Transverse colon (tissue), 4 donors: ENCODE results near the gene VSTM2L. TPM values are rescaled to one million over a fixed set of nuclear protein-coding genes. Genes with fewer than 3 reads are reported as not detected.

Experiments used
- DNase-seq: peaks from one replicate; pipeline ENCODE4 v3.0.0-alpha.2; 2019
- H3K27ac ChIP-seq, 4 donors: fragments of 200-600 bp; sonication (generic); 2 replicates each; pipeline ENCODE4 v1.5.1; 2016 to 2018; ENCODE audit warnings: inconsistent platforms in 4 of 4
- H3K27me3 ChIP-seq: fragments of 200-600 bp; sonication (generic); 2 replicates; pipeline ENCODE4 v1.5.1; 2017; ENCODE audit warnings: inconsistent platforms
- H3K36me3 ChIP-seq, 4 donors: fragments of 200-600 bp; sonication (generic); 2 replicates each; pipeline ENCODE4 v1.5.1; 2017 to 2019; ENCODE audit warnings: inconsistent platforms in 4 of 4
- H3K4me1 ChIP-seq, 4 donors: fragments of 200-600 bp; sonication (generic); 2 replicates each; pipeline ENCODE4 v1.5.1; 2017 to 2020; ENCODE audit warnings: inconsistent platforms in 4 of 4
- H3K4me3 ChIP-seq, 4 donors: fragments of 200-600 bp; sonication (generic); 1 replicate in 1 of 4; 2 replicates in 3 of 4; pipeline versions ENCODE4 v1.5.1 to v1.6.1; 2017 to 2019; ENCODE audit warnings: inconsistent platforms in 4 of 4
- H3K9me3 ChIP-seq, 2 donors: fragments of 200-600 bp; sonication (generic); 2 replicates each; pipeline ENCODE4 v1.5.1; 2017 to 2019; ENCODE audit warnings: inconsistent platforms in 2 of 2
- EP300 ChIP-seq: sonication (generic); formaldehyde crosslinking; IDR thresholded peaks from one replicate; pipeline ENCODE4 v1.6.1; 2017; ENCODE audit warnings: antibody characterized with exemption, low read depth
- POLR2A ChIP-seq: fragments of 450-650 bp; IDR thresholded peaks from one replicate; pipeline ENCODE4 v1.6.1; 2016; ENCODE audit warnings: antibody characterized with exemption, mild to moderate bottlenecking, moderate library complexity
- POLR2AphosphoS5 ChIP-seq, 3 donors: sonication (generic); formaldehyde crosslinking; IDR thresholded peaks; one replicate each; pipeline ENCODE4 v1.6.1; 2016; ENCODE audit warnings: antibody characterized with exemption in 3 of 3
- WGBS, 2 donors: methylation state at CpG; one replicate each; pipeline ENCODE4 v1.1.5; 2018; ENCODE audit warnings: low coverage in 1 of 2; 5-methylcytosine and 5-hydroxymethylcytosine counted together
- in situ Hi-C, 4 donors: fragments of 200-750 bp; cut with MboI; loops; one replicate each; pipeline versions ENCODE4 v1.15.0 to v1.15.1; 2017; ENCODE audit warnings: low sequenced_read_pairs in 3 of 4, low pct_ligation_motif_present in 1 of 4, low pct_unique_long_range_greater_than_20kb in 1 of 4
- intact Hi-C: fragments of 100-400 bp; cut with DNase I; formaldehyde crosslinking; loops from one replicate; pipeline ENCODE4 v1.15.1; 2023; ENCODE audit warnings: low total_unique reads
- total RNA-seq, 4 donors: library from RNA; depleted of rRNA; stranded (reverse); fragments of >200 nt; gene quantifications; one replicate each; pipeline ENCODE4 v1.1.0, GENCODE V29; 2016
- TF ChIP-seq, protein P1 (sequence below), 5 experiments: fragments of 200-600 bp in 3 of 5; fragments of 450-650 bp in 2 of 5; sonication (generic) in 3 of 5; IDR thresholded peaks; 1 replicate in 2 of 5; 2 replicates in 3 of 5; pipeline ENCODE4 v1.5.1; 2016 to 2017; ENCODE audit warnings: antibody characterized with exemption in 5 of 5, inconsistent platforms in 3 of 5, mild to moderate bottlenecking in 2 of 5, moderate library complexity in 1 of 5

VSTM2L gene
- total RNA-seq, 4 donors from 2014 or later = 3.0 to 6.6 (median 3.0) TPM; not detected in 1

DNA sequence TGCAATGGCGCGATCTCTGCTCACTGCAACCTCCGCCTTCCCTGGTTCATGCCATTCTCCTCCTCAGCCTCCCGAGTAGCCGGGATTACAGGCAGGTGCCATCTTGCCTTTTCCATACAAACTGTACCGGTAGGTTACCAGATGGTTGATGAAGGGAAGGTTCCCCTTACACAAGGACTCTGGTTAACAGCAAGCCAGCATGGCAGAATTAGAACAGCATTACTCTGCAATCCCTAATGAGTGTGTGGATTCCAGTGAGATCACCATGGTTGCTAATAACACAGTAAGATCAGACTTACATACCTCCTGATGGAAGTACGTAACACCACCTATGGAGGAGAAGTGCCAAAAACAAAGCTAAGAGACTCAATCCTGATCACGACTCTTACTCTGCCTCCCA is 78.6 kb downstream of the VSTM2L start:
- whole genome bisulfite sequencing, 2 donors = 91 to 95% methylated on average over 4 to 8 of the region's 8 CpGs
- TF ChIP-seq POLR2AphosphoS5 (IDR thresholded peaks at IDR 0.05) (no peak), POLR2A (no peak), EP300 (no peak)
- TF ChIP-seq, protein P1, sequence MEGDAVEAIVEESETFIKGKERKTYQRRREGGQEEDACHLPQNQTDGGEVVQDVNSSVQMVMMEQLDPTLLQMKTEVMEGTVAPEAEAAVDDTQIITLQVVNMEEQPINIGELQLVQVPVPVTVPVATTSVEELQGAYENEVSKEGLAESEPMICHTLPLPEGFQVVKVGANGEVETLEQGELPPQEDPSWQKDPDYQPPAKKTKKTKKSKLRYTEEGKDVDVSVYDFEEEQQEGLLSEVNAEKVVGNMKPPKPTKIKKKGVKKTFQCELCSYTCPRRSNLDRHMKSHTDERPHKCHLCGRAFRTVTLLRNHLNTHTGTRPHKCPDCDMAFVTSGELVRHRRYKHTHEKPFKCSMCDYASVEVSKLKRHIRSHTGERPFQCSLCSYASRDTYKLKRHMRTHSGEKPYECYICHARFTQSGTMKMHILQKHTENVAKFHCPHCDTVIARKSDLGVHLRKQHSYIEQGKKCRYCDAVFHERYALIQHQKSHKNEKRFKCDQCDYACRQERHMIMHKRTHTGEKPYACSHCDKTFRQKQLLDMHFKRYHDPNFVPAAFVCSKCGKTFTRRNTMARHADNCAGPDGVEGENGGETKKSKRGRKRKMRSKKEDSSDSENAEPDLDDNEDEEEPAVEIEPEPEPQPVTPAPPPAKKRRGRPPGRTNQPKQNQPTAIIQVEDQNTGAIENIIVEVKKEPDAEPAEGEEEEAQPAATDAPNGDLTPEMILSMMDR (IDR thresholded peaks at IDR 0.05) = no peak
- Histone ChIP-seq H3K4me1 (peaks cover 0 to 5% (median 2%) of the 10 kb centered on the region in 4 donors), H3K4me3 (no peak overlapping the region), H3K27me3 (no peaks in the 10 kb centered on the region), H3K27ac (no peak overlapping the region), H3K9me3 (no peaks in the 10 kb centered on the region), H3K36me3 (peaks cover 0 to 3% (median 0%) of the 10 kb centered on the region in 4 donors)
- intact Hi-C loops = loop anchor here (10.0 kb wide), 1 partner anchor 227 kb away; no protein-coding TSS in a partner anchor
- DNase-seq = no peak
- in situ Hi-C loops = loop anchor here in 2 of 4 donors (25.0 kb wide), 1 partner anchor 419 kb away; no protein-coding TSS in a partner anchor

DNA sequence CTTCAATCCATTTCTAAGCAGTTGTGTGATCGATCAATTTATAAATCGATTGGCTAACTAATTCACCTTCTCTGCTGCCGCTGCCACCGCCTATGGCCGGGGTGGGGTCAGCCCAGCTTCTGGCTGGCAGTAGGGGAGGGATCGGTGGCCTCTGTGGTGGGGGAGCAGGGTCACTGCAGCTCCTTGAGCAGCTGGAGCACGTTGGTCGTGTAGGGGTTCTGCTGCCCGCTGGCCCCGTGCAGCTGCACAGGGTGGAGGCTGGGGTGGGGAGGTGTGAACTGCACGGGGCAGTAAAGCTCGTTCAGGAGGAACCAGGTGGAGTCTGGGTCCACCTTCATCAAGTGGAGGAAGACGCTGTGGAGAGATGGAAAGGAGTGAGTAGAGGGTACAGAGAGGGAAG is 80.4 kb downstream of the VSTM2L start:
- Histone ChIP-seq H3K4me3 (no peak overlapping the region), H3K27ac (no peak overlapping the region), H3K27me3 (no peaks in the 10 kb centered on the region), H3K9me3 (no peaks in the 10 kb centered on the region), H3K4me1 (peaks cover 8 to 18% (median 16%) of the 10 kb centered on the region in 4 donors), H3K36me3 (peaks cover 0 to 3% (median 0%) of the 10 kb centered on the region in 4 donors)
- 80 to 86% methylated on average over 1 to 13 of the region's 13 CpGs for WGBS, 2 donors
- in situ Hi-C loops = loop anchor here in 2 of 4 donors (25.0 kb wide), 1 partner anchor 421 kb away; no protein-coding TSS in a partner anchor
- DNase-seq = no peak
- TF ChIP-seq, protein P1 (IDR thresholded peaks at IDR 0.05) = no peak
- TF ChIP-seq EP300 (no peak), POLR2AphosphoS5 (IDR thresholded peaks at IDR 0.05) (no peak), POLR2A (no peak)
- intact Hi-C loops = loop anchor here (10.0 kb wide), 1 partner anchor 228 kb away; no protein-coding TSS in a partner anchor

DNA sequence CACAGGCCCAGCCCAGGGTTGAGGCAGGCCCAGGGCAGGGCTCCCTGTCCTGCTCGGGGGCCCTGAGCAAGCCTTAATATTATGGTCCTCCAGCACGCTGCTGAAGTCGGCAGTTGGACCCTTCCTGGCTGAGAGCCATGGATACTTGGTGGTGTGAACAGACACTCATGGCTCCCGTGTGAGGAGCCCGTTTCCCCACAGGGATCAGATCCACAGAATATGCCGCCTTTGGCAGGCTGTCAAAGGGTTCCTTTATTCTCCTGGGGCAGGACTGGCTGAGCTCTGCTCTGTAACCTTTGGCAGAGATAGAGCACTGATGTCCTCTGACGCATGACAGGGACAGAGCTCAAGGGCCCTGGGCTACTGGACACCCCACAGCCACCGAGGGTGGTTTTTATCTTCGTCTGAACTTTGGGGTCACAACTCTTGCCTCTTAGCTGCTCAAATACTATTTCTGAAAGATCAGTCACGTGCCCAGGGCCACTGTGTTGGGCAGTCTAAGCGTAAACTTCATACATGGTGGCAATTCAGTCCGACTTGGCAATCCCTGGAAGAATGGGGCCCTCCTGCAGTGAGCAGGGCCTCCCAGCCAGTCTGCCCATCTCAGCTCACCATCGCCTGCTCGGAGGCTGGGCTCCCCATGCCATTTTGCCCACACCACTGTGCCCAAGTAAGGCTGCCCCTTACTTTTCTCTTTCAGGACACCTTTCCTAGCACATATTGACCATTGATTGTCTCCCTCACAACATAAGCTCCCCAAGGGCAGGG is 81.3 kb downstream of the VSTM2L start:
- in situ Hi-C loops = loop anchor here in 2 of 4 donors (25.0 kb wide), 1 partner anchor 422 kb away; no protein-coding TSS in a partner anchor
- H3K27ac ChIP-seq = no peak overlapping the region
- intact Hi-C loops = loop anchor here (10.0 kb wide), 1 partner anchor 229 kb away; no protein-coding TSS in a partner anchor
- peaks cover 8 to 18% (median 16%) of the 10 kb centered on the region in 4 donors for H3K4me1 ChIP-seq
- no peaks in the 10 kb centered on the region for H3K9me3 ChIP-seq
- H3K27me3 ChIP-seq = no peaks in the 10 kb centered on the region
- DNase-seq = no peak
- peaks cover 0 to 3% (median 0%) of the 10 kb centered on the region in 4 donors for H3K36me3 ChIP-seq
- 93% methylated on average over 14 of the region's 14 CpGs; no CpG with 5 or more reads in 1 of the 2 donors for WGBS, 2 donors
- TF ChIP-seq EP300 = no peak
- no peak for TF ChIP-seq POLR2A
- TF ChIP-seq, protein P1 (IDR thresholded peaks at IDR 0.05) = no peak
- TF ChIP-seq POLR2AphosphoS5 (IDR thresholded peaks at IDR 0.05) = no peak
- H3K4me3 ChIP-seq = no peak overlapping the region
